ENCODE results near the gene SART1.
"Not testable (repeated sequence)": the region's sequence is repeated elsewhere in the genome, so short reads cannot be mapped to it uniquely, and the experiment has no call there.

The SART1 gene

GRCh38 chr11:65934014-65934413 lies 27.5 kb upstream of the SART1 start:
- no peak for DNase-seq (ENCODE audit: low read depth, low spot score)

GRCh38 chr11:65937766-65938165 lies 23.8 kb upstream of the SART1 start:
- DNase-seq (ENCODE audit: low read depth, low spot score): no peak

- no peak for DNase-seq (ENCODE audit: low read depth, low spot score)
These were observed 19.7 kb upstream of the SART1 start for GRCh38 chr11:65941720-65942310.

- no peak for DNase-seq (ENCODE audit: low read depth, low spot score)
These were observed 19.0 kb upstream of the SART1 start for GRCh38 chr11:65942531-65942930.

- no peak for DNase-seq (ENCODE audit: low read depth, low spot score)
These were observed 17.3 kb upstream of the SART1 start for GRCh38 chr11:65944191-65944590.

GRCh38 chr11:65944767-65945166 lies 16.8 kb upstream of the SART1 start:
- no peak for DNase-seq (ENCODE audit: low read depth, low spot score)

GRCh38 chr11:65945430-65945911 lies 16.1 kb upstream of the SART1 start, which contains the start of gene TSGA10IP:
Gene TSGA10IP, plus strand, starts transcription at chr11:65945480. Its CDS starts 196 bp downstream, at chr11:65945676.
- no peak for DNase-seq (ENCODE audit: low read depth, low spot score)

- DNase-seq (ENCODE audit: low read depth, low spot score): no peak
These were observed 15.5 kb upstream of the SART1 start for GRCh38 chr11:65945941-65946558.

GRCh38 chr11:65946655-65947054 lies 14.9 kb upstream of the SART1 start:
- no peak for DNase-seq (ENCODE audit: low read depth, low spot score)

- DNase-seq (ENCODE audit: low read depth, low spot score): no peak
These were observed 14.4 kb upstream of the SART1 start for GRCh38 chr11:65947133-65947532.

- no peak for DNase-seq (ENCODE audit: low read depth, low spot score)
These were observed 13.9 kb upstream of the SART1 start for GRCh38 chr11:65947603-65948125.

- not testable (repeated sequence) for DNase-seq (ENCODE audit: low read depth, low spot score)
These were observed 10.8 kb upstream of the SART1 start for GRCh38 chr11:65950711-65951110.

GRCh38 chr11:65951641-65952040 lies 9.9 kb upstream of the SART1 start:
- not testable (repeated sequence) for DNase-seq (ENCODE audit: low read depth, low spot score)

GRCh38 chr11:65952052-65952521 lies 9.4 kb upstream of the SART1 start:
- DNase-seq (ENCODE audit: low read depth, low spot score): no peak

GRCh38 chr11:65953471-65953870 lies 8.1 kb upstream of the SART1 start:
- DNase-seq (ENCODE audit: low read depth, low spot score): no peak

GRCh38 chr11:65954771-65955170 lies 6.8 kb upstream of the SART1 start:
- no peak for DNase-seq (ENCODE audit: low read depth, low spot score)

GRCh38 chr11:65958291-65958690 lies 3.2 kb upstream of the SART1 start:
- no peak for DNase-seq (ENCODE audit: low read depth, low spot score)

- no peak for DNase-seq (ENCODE audit: low read depth, low spot score)
These were observed 2.6 kb upstream of the SART1 start for GRCh38 chr11:65958774-65959420.

GRCh38 chr11:65960824-65961266 lies 689 bp upstream of the SART1 start:
- DNase-seq (ENCODE audit: low read depth, low spot score): no peak

- no peak for DNase-seq (ENCODE audit: low read depth, low spot score)
These were observed 619 bp downstream of the SART1 start for GRCh38 chr11:65962141-65962564.

- no peak for DNase-seq (ENCODE audit: low read depth, low spot score)
These were observed 3.4 kb downstream of the SART1 start for GRCh38 chr11:65964906-65965305.

- no peak for DNase-seq (ENCODE audit: low read depth, low spot score)
These were observed 4.6 kb downstream of the SART1 start for GRCh38 chr11:65965986-65966762.

Data from astrocyte of the hippocampus (primary cell).